Measurements from ENCODE around the gene RAB3B.

DNA sequence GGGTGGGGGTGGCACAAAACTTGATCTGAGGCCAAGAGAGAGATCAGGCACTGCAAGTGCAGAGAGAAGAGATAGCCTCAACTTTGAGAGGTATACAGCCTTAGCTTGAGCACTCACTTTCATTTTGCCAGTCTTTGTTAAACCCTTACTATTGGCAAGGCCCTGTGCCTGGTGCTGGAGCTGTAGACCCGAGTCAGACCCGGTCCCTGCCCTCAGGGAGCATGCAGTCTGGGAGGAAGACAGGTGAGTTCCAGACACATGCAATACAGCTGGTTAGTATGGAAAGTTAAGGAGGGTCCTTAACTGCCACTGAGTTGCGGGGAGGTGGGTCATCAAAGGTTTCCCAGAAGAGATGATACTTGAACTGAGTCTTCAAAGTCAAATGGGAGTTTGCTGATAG is 31.7 kb downstream of the RAB3B start:
- TF ChIP-seq, protein P1, sequence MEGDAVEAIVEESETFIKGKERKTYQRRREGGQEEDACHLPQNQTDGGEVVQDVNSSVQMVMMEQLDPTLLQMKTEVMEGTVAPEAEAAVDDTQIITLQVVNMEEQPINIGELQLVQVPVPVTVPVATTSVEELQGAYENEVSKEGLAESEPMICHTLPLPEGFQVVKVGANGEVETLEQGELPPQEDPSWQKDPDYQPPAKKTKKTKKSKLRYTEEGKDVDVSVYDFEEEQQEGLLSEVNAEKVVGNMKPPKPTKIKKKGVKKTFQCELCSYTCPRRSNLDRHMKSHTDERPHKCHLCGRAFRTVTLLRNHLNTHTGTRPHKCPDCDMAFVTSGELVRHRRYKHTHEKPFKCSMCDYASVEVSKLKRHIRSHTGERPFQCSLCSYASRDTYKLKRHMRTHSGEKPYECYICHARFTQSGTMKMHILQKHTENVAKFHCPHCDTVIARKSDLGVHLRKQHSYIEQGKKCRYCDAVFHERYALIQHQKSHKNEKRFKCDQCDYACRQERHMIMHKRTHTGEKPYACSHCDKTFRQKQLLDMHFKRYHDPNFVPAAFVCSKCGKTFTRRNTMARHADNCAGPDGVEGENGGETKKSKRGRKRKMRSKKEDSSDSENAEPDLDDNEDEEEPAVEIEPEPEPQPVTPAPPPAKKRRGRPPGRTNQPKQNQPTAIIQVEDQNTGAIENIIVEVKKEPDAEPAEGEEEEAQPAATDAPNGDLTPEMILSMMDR (IDR thresholded peaks at IDR 0.05), result no peak
- TF ChIP-seq POLR2A (IDR thresholded peaks at IDR 0.05) (no peak), EP300 (IDR thresholded peaks at IDR 0.05; ENCODE audit: low read depth) (no peak), POLR2AphosphoS5 (IDR thresholded peaks at IDR 0.05) (no peak)

All from transverse colon (tissue), 4 donors.